IMR-90 (cell line): ENCODE results near the gene AZIN2. TPM values are rescaled to one million over a fixed set of nuclear protein-coding genes. Genes with fewer than 3 reads are reported as not detected.

Source experiments
- ATAC-seq: fragments of 200-7000 bp; cut with Tn5 transposase; 2 replicates; pipeline ENCODE4 v1.9.1; 2020; ENCODE audit warnings: low read depth, mild to moderate bottlenecking, moderate library complexity
- BruUV-seq: library from RNA; stranded (reverse); fragments of 400-500 nt; replicated peaks from 2 replicates; lab custom pipeline; 2021; lab: Mats Ljungman, UMichigan
- CTCF ChIA-PET: fragments of 300-600 bp; formaldehyde crosslinking; extraction: SDS; loops from one replicate; lab custom pipeline; 2021; ENCODE audit warnings: antibody characterized with exemption; lab: Yijun Ruan, JAX
- POLR2A ChIA-PET: fragments of 300-600 bp; sonication (Branson Sonifier 250); formaldehyde crosslinking; loops from one replicate; lab custom pipeline; 2022; ENCODE audit warnings: antibody characterized with exemption; ENCODE audit not compliant: unreplicated experiment; lab: Charles Lee
- DNase-seq: peaks from one replicate; pipeline ENCODE4 v3.0.0; 2013
- H2AFZ ChIP-seq: replicated peaks from 2 replicates; pipeline ENCODE3; 2013; ENCODE audit warnings: low read length, mild to moderate bottlenecking; ENCODE audit not compliant: poor library complexity
- H2AK5ac ChIP-seq: 2 replicates; pipeline ENCODE4 v1.6.1; 2013; ENCODE audit warnings: low read depth, low read length, inconsistent platforms
- H2AK9ac ChIP-seq: replicated peaks from 2 replicates; pipeline ENCODE3; 2013; ENCODE audit warnings: mild to moderate bottlenecking, low read depth, low read length, moderate library complexity; ENCODE audit not compliant: poor library complexity
- H2BK120ac ChIP-seq: 2 replicates; pipeline ENCODE4 v1.6.1; 2013; ENCODE audit warnings: low read depth, low read length, inconsistent platforms
- H2BK15ac ChIP-seq: 3 replicates; pipeline ENCODE4 v1.6.1; 2013; ENCODE audit warnings: low read depth, low read length, inconsistent platforms
- H2BK20ac ChIP-seq: 2 replicates; pipeline ENCODE4 v1.6.1; 2013; ENCODE audit warnings: low read depth, mild to moderate bottlenecking, inconsistent platforms, low read length, moderate library complexity
- H2BK5ac ChIP-seq: 2 replicates; pipeline ENCODE4 v1.6.1; 2013; ENCODE audit warnings: mild to moderate bottlenecking, low read depth, low read length, inconsistent platforms; ENCODE audit not compliant: poor library complexity, severe bottlenecking
- H3K14ac ChIP-seq: replicated peaks from 2 replicates; pipeline ENCODE4 v1.6.1; 2013; ENCODE audit warnings: low read depth, low read length, inconsistent platforms
- H3K18ac ChIP-seq: 2 replicates; pipeline ENCODE4 v1.6.1; 2013; ENCODE audit warnings: low read depth, low read length, control low read depth
- H3K23ac ChIP-seq: 2 replicates; pipeline ENCODE4 v1.6.1; 2013; ENCODE audit warnings: low read depth, low read length, inconsistent platforms
- H3K27ac ChIP-seq: 2 replicates; pipeline ENCODE4 v1.5.1; 2013; ENCODE audit warnings: mild to moderate bottlenecking, control low read depth, low read length; ENCODE audit not compliant: insufficient read depth
- H3K27me3 ChIP-seq: 2 replicates; pipeline ENCODE4 v1.6.1; 2013; ENCODE audit warnings: low read length; ENCODE audit not compliant: control insufficient read depth, insufficient read depth
- H3K36me3 ChIP-seq: 2 replicates; pipeline ENCODE4 v1.6.1; 2013; ENCODE audit warnings: low read length, mixed read lengths; ENCODE audit not compliant: control insufficient read depth, insufficient read depth
- H3K4ac ChIP-seq: 2 replicates; pipeline ENCODE4 v1.6.1; 2013; ENCODE audit warnings: low read depth, low read length, inconsistent platforms
- H3K4me1 ChIP-seq: 2 replicates; pipeline ENCODE4 v1.6.1; 2013; ENCODE audit warnings: low read length, mixed read lengths; ENCODE audit not compliant: control insufficient read depth, insufficient read depth
- H3K4me2 ChIP-seq: 2 replicates; pipeline ENCODE4 v1.6.1; 2013; ENCODE audit warnings: low read depth, mild to moderate bottlenecking, control low read depth, low read length, moderate library complexity
- H3K4me3 ChIP-seq: 2 replicates; pipeline ENCODE4 v1.5.1; 2013; ENCODE audit warnings: low read depth, mild to moderate bottlenecking, control low read depth, low read length, moderate library complexity; ENCODE audit not compliant: insufficient read depth
- H3K56ac ChIP-seq: 2 replicates; pipeline ENCODE4 v1.6.1; 2013; ENCODE audit warnings: low read length, inconsistent platforms; ENCODE audit not compliant: insufficient read depth; ENCODE audit errors: extremely low read depth
- H3K79me1 ChIP-seq, 2 experiments: 2 replicates each; pipeline ENCODE4 v1.6.1; 2013; ENCODE audit warnings: low read length in 2 of 2, inconsistent platforms in 1 of 2, low read depth in 1 of 2
- H3K9ac ChIP-seq: 2 replicates; pipeline ENCODE4 v1.6.1; 2013; ENCODE audit warnings: low read depth, low read length, control low read depth
- H3K9me1 ChIP-seq: 2 replicates; pipeline ENCODE4 v1.6.1; 2013; ENCODE audit warnings: low read length, inconsistent platforms; ENCODE audit not compliant: insufficient read depth
- H3K9me3 ChIP-seq: 2 replicates; pipeline ENCODE4 v1.6.1; 2013; ENCODE audit warnings: low read length; ENCODE audit not compliant: control insufficient read depth, insufficient read depth
- H4K20me1 ChIP-seq: 2 replicates; pipeline ENCODE4 v1.6.1; 2013; ENCODE audit warnings: low read length, inconsistent platforms; ENCODE audit not compliant: insufficient read depth
- H4K5ac ChIP-seq: 2 replicates; pipeline ENCODE4 v1.6.1; 2013; ENCODE audit warnings: mild to moderate bottlenecking, low read depth, low read length, control low read depth
- H4K8ac ChIP-seq, 2 experiments: 2 replicates each; pipeline ENCODE4 v1.6.1; 2013; ENCODE audit warnings: low read depth in 2 of 2, low read length in 2 of 2, control low read depth in 1 of 2, inconsistent platforms in 1 of 2
- H4K91ac ChIP-seq: 2 replicates; pipeline ENCODE4 v1.6.1; 2013; ENCODE audit warnings: low read depth, low read length, inconsistent platforms; ENCODE audit not compliant: insufficient read depth
- CTCF ChIP-seq: conservative IDR thresholded peaks from 2 replicates; pipeline ENCODE4 v1.5.1; 2012; ENCODE audit warnings: mild to moderate bottlenecking, low read depth, low read length, improper control_type of control experiment
- POLR2A ChIP-seq: IDR thresholded peaks from 2 replicates; pipeline ENCODE4 v1.6.1; 2012; ENCODE audit warnings: mild to moderate bottlenecking, low read depth, low read length
- RAD21 ChIP-seq: IDR thresholded peaks from 2 replicates; pipeline ENCODE4 v1.6.1; 2012; ENCODE audit warnings: low read length, improper control_type of control experiment
- SMC3 ChIP-seq: fragments of 150-350 bp; IDR thresholded peaks from 2 replicates; pipeline ENCODE4 v1.6.1; 2016; ENCODE audit warnings: low read depth, mild to moderate bottlenecking, antibody characterized with exemption, low read length, moderate library complexity
- WGBS, 2 experiments: methylation state at CpG; one replicate each; pipeline versions ENCODE4 v1.1.5 to v1.1.7; 2013; ENCODE audit warnings: missing lambda C conversion rate in 2 of 2; ENCODE audit not compliant: insufficient read length in 1 of 2; ENCODE audit errors: extremely low coverage in 2 of 2; 5-methylcytosine and 5-hydroxymethylcytosine counted together
- dilution Hi-C: fragments of 300-500 bp; cut with HindIII; formaldehyde crosslinking; loops from one replicate; pipeline ENCODE4 v1.14.3; 2018; ENCODE audit warnings: low sequenced_read_pairs; ENCODE audit not compliant: unreplicated experiment
- in situ Hi-C: fragments of 300-500 bp; cut with MboI; formaldehyde crosslinking; loops from 3 replicates; pipeline ENCODE4 v1.14.3; 2019; ENCODE audit warnings: low sequenced_read_pairs, inconsistent platforms, mixed read lengths
- intact Hi-C: fragments of 100-400 bp; cut with micrococcal nuclease; formaldehyde crosslinking; loops from 2 replicates; pipeline ENCODE4 v1.10.0; 2022
- polyA plus RNA-seq, 3 experiments: library from polyadenylated mRNA; depleted of rRNA; stranded (reverse); fragments of >200 nt; gene quantifications; 2 replicates each; pipeline ENCODE4 v1.2.3, GENCODE V29; 2012; ENCODE audit warnings: low replicate concordance in 1 of 3
- total RNA-seq: library from RNA; depleted of rRNA; stranded (reverse); fragments of >200 nt; gene quantifications from 2 replicates; pipeline ENCODE4 v1.2.3, GENCODE V29; 2012
- TF ChIP-seq, protein P1 (sequence below): fragments of 150-350 bp; IDR thresholded peaks from 2 replicates; pipeline ENCODE4 v1.6.1; 2016; ENCODE audit warnings: low read depth, mild to moderate bottlenecking, low read length, moderate library complexity, borderline replicate concordance

AZIN2 gene
- total and polyA plus RNA-seq, 2 of the 4 experiments (the other 2 are of a cell fraction), result 4.7 to 8.9 TPM

DNA sequence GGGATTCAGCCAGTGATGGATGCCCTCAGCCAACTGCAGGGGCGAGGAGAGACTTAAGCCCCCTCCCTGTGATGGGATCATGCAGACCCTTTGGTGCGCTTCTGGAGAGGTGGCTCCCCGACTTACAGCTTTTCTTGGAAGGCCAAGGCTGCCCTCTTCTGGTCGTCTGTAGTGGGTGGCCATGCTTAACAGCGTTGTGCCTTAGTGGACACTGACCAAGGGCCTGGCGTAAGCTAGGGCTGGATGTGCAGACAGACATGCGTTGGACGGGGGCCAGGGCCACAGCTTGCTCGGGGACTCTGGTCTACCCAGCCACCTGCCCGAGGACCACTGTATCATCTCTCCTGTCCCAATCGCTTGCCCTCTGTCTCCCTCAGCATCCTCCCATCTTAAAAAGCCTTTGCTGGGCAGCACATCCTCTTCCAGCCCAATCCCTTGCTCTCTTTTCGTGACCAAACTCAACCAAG is 5.5 kb downstream of the AZIN2 start:
- BruUV-seq, result no TSS peak
- H3K9ac ChIP-seq, result no peak overlapping the region
- H3K27me3 ChIP-seq, result no peaks in the 10 kb centered on the region
- no peak overlapping the region for H4K5ac ChIP-seq
- no peak overlapping the region for H3K18ac ChIP-seq
- H3K4me3 ChIP-seq, result no peak overlapping the region
- no peak overlapping the region for H3K14ac ChIP-seq
- no peak overlapping the region for H3K23ac ChIP-seq
- no peak overlapping the region for H3K4me2 ChIP-seq
- POLR2A ChIA-PET, result no interaction called here
- H3K36me3 ChIP-seq, result peaks cover 2% of the 10 kb centered on the region; the same call in 1 of the 2 replicates
- ATAC-seq (peak; percentile 87), DNase-seq (peak; percentile 78)
- no peak overlapping the region for H3K27ac ChIP-seq
- H2AFZ ChIP-seq, result peak overlapping the region; percentile 11
- no peak overlapping the region for H3K4ac ChIP-seq
- peak overlapping the region in 1 of 2 experiments; percentile 42; a peak in 1 of 4 replicates for H4K8ac ChIP-seq
- TF ChIP-seq RAD21, result peak; percentile 82
- TF ChIP-seq, protein P1, sequence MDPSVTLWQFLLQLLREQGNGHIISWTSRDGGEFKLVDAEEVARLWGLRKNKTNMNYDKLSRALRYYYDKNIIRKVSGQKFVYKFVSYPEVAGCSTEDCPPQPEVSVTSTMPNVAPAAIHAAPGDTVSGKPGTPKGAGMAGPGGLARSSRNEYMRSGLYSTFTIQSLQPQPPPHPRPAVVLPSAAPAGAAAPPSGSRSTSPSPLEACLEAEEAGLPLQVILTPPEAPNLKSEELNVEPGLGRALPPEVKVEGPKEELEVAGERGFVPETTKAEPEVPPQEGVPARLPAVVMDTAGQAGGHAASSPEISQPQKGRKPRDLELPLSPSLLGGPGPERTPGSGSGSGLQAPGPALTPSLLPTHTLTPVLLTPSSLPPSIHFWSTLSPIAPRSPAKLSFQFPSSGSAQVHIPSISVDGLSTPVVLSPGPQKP, result no peak
- TF ChIP-seq POLR2A, result no peak
- peak; percentile 71 for TF ChIP-seq SMC3
- peak; percentile 87 for TF ChIP-seq CTCF
- no peak overlapping the region; the same call in 2 of the 3 replicates for H2BK15ac ChIP-seq
- no peak overlapping the region for H4K91ac ChIP-seq
- H2AK5ac ChIP-seq, result peak overlapping the region; percentile 54; the same call in 1 of the 2 replicates
- in situ Hi-C loops, result loop anchor here (25.0 kb wide), 1 partner anchor 526 kb away; no protein-coding TSS in a partner anchor
- WGBS, 2 experiments, result 37% methylated on average over 9 of the region's 12 CpGs; no CpG with 5 or more reads in 1 of the 2 experiments
- no peak overlapping the region for H3K56ac ChIP-seq
- peak overlapping the region; percentile 18 for H2AK9ac ChIP-seq
- CTCF ChIA-PET, result interaction anchor here (0.6 to 2.2 kb wide), 10 partner anchors 8 to 568 kb away, joined by 3 to 5 read pairs (median 4); partner anchors contain the start of gene ZSCAN20
- H2BK20ac ChIP-seq, result no peak overlapping the region
- peaks cover 5 to 30% of the 10 kb centered on the region in 2 experiments; a peak in 3 of 4 replicates for H3K79me1 ChIP-seq
- H2BK120ac ChIP-seq, result no peak overlapping the region
- H2BK5ac ChIP-seq, result no peak overlapping the region
- no peaks in the 10 kb centered on the region for H3K9me3 ChIP-seq
- peaks cover 2% of the 10 kb centered on the region for H3K4me1 ChIP-seq
- no peaks in the 10 kb centered on the region for H3K9me1 ChIP-seq
- 0 out of 2 replicates have a peak, but pooled peaks cover 3% of the 10 kb centered on the region for H4K20me1 ChIP-seq
- intact Hi-C loops, result loop anchor here (1.0 to 10.0 kb wide), 5 partner anchors 153 to 639 kb away; partner anchors contain the start of gene HPCA
- dilution Hi-C loops, result no loop called here
